Gastroesophageal sphincter (tissue), 3 donors: ENCODE data around the gene DNPH1.

Experiments
- EP300 ChIP-seq: sonication (generic); formaldehyde crosslinking; IDR thresholded peaks from one replicate; pipeline ENCODE4 v1.6.1; 2017; ENCODE audit warnings: antibody characterized with exemption, mild to moderate bottlenecking
- POLR2A ChIP-seq, 2 donors: fragments of 450-650 bp; IDR thresholded peaks; one replicate each; pipeline ENCODE4 v1.6.1; 2017; ENCODE audit warnings: antibody characterized with exemption in 2 of 2, mild to moderate bottlenecking in 2 of 2, moderate library complexity in 1 of 2
- TF ChIP-seq, protein P1 (sequence below), 4 experiments: fragments of 200-600 bp in 2 of 4; fragments of 450-650 bp in 2 of 4; sonication (generic) in 1 of 4; IDR thresholded peaks; one replicate each; pipeline ENCODE4 v1.5.1; 2017 to 2019; ENCODE audit warnings: antibody characterized with exemption in 4 of 4, mild to moderate bottlenecking in 2 of 4, moderate library complexity in 2 of 4

DNA sequence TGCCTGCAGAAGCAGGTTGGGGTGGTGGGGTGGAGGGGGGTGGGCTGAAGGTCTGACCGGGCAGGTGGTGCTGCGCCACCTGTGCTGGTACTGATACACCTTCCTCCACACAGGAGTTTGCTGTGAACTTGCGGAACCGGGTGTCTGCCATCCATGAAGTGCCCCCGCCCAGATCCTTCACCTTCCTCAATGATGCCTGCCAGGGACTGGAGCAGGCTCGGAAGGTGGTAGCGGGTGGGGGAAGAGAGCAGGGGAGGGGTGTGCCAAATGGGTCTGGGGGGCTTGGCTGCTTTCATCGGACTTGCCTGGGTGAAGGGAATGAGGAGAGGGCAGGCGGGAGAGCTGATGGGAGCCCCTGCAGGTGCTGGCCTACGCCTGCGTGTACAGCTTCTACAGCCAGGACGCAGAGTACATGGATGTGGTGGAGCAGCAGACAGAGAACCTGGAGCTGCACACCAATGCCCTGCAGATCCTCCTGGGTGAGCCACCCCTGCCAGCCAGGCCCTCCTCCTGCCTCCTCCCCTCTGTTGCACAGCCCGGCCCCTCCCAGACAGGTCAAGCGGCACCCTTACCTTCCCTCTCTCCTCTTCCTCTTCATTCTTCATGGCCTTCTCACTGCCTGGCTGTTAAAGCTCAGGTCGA, 6.7 kb downstream of the DNPH1 start:
- TF ChIP-seq EP300 = no peak
- no peak for TF ChIP-seq POLR2A (IDR thresholded peaks at IDR 0.05)
- TF ChIP-seq, protein P1, sequence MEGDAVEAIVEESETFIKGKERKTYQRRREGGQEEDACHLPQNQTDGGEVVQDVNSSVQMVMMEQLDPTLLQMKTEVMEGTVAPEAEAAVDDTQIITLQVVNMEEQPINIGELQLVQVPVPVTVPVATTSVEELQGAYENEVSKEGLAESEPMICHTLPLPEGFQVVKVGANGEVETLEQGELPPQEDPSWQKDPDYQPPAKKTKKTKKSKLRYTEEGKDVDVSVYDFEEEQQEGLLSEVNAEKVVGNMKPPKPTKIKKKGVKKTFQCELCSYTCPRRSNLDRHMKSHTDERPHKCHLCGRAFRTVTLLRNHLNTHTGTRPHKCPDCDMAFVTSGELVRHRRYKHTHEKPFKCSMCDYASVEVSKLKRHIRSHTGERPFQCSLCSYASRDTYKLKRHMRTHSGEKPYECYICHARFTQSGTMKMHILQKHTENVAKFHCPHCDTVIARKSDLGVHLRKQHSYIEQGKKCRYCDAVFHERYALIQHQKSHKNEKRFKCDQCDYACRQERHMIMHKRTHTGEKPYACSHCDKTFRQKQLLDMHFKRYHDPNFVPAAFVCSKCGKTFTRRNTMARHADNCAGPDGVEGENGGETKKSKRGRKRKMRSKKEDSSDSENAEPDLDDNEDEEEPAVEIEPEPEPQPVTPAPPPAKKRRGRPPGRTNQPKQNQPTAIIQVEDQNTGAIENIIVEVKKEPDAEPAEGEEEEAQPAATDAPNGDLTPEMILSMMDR (IDR thresholded peaks at IDR 0.05) = no peak
